HCT116 (cell line): ENCODE results near the gene LHX1.

ENCODE experiments used
- ATF3 ChIP-seq: IDR thresholded peaks from 2 replicates; pipeline ENCODE4 v1.6.1; 2012
- CBX3 ChIP-seq: IDR thresholded peaks from 2 replicates; pipeline ENCODE4 v1.6.1; 2012; ENCODE audit warnings: low read depth
- CTCF ChIP-seq, 3 experiments: fragments of 200-600 bp in 1 of 3; sonication (generic) in 1 of 3; IDR thresholded peaks in 2 of 3; conservative IDR thresholded peaks in 1 of 3; 2 replicates each; pipeline ENCODE4 v1.5.1; 2012 to 2017; ENCODE audit warnings: low read depth in 2 of 3, low read length in 2 of 3, antibody characterized with exemption in 1 of 3, borderline replicate concordance in 1 of 3, control low read depth in 1 of 3, mild to moderate bottlenecking in 1 of 3, mixed read lengths in 1 of 3, mixed run types in 1 of 3, moderate library complexity in 1 of 3; ENCODE audit not compliant: insufficient read depth in 1 of 3
- EGR1 ChIP-seq: IDR thresholded peaks from 2 replicates; pipeline ENCODE4 v1.6.1; 2012; ENCODE audit warnings: low read depth
- ELF1 ChIP-seq: IDR thresholded peaks from 2 replicates; pipeline ENCODE4 v1.6.1; 2012; ENCODE audit warnings: low read depth, borderline replicate concordance
- EZH2 ChIP-seq: fragments of 200-600 bp; sonication (generic); IDR thresholded peaks from 2 replicates; pipeline ENCODE4 v1.6.1; 2017; ENCODE audit warnings: antibody characterized with exemption, mixed run types
- FOSL1 ChIP-seq: IDR thresholded peaks from 2 replicates; pipeline ENCODE4 v1.6.1; 2012; ENCODE audit warnings: low read depth
- JUND ChIP-seq: IDR thresholded peaks from 2 replicates; pipeline ENCODE4 v1.6.1; 2012
- POLR2A ChIP-seq: IDR thresholded peaks from 2 replicates; pipeline ENCODE4 v1.7.0; 2011; ENCODE audit warnings: borderline replicate concordance; ENCODE audit not compliant: insufficient read depth, insufficient read length; ENCODE audit errors: extremely low read depth
- POLR2AphosphoS5 ChIP-seq: IDR thresholded peaks from 2 replicates; pipeline ENCODE4 v1.6.1; 2011; ENCODE audit warnings: mild to moderate bottlenecking, low read depth, low read length, moderate library complexity
- REST ChIP-seq: IDR thresholded peaks from 2 replicates; pipeline ENCODE4 v1.6.1; 2012; ENCODE audit warnings: low read depth
- SIN3A ChIP-seq: IDR thresholded peaks from 2 replicates; pipeline ENCODE4 v1.6.1; 2012; ENCODE audit warnings: low read depth

GRCh38 chr17:36929851-36930582, 7.3 kb upstream of the LHX1 start:
- TF ChIP-seq SIN3A (no peak), POLR2AphosphoS5 (no peak), POLR2A (no peak), ATF3 (no peak), CTCF (IDR thresholded peaks at IDR 0.05 in 2 of 3, conservative IDR thresholded peaks at IDR 0.05 in 1 of 3; ENCODE audit: borderline replicate concordance in 1 of 3, insufficient read depth in 1 of 3, low read depth in 2 of 3, low read length in 2 of 3) (no peak), EGR1 (no peak), CBX3 (no peak), EZH2 (no peak), FOSL1 (no peak), REST (no peak), ELF1 (no peak), JUND (no peak)
